Nephron (organoid): ENCODE measurements around the gene PDE11A.

Experiments
- H3K27ac Mint-ChIP-seq, 3 experiments: 2 replicates each; pipeline ENCODE4 v1.8.0; 2020; ENCODE audit warnings: mixed read lengths in 3 of 3, mild to moderate bottlenecking in 2 of 3, moderate library complexity in 1 of 3
- H3K27me3 Mint-ChIP-seq: 2 replicates; pipeline ENCODE4 v1.8.0; 2021; ENCODE audit warnings: low read depth, mild to moderate bottlenecking, moderate library complexity, mixed read lengths
- H3K36me3 Mint-ChIP-seq: 2 replicates; pipeline ENCODE4 v1.8.0; 2020; ENCODE audit warnings: low read depth, mixed read lengths
- H3K4me1 Mint-ChIP-seq: 2 replicates; pipeline ENCODE4 v1.8.0; 2020; ENCODE audit warnings: mixed read lengths
- H3K4me3 Mint-ChIP-seq, 3 experiments: 2 replicates each; pipeline ENCODE4 v1.8.0; 2020; ENCODE audit warnings: mild to moderate bottlenecking in 3 of 3, mixed read lengths in 3 of 3, moderate library complexity in 2 of 3
- H3K9me3 Mint-ChIP-seq: 2 replicates; pipeline ENCODE4 v1.8.0; 2020; ENCODE audit warnings: mixed read lengths
- CTCF ChIP-seq, 3 experiments: fragments of 200-600 bp; sonication (generic); IDR thresholded peaks; one replicate each; pipeline ENCODE4 v1.5.0; 2021; ENCODE audit warnings: antibody characterized with exemption in 3 of 3; ENCODE audit not compliant: unreplicated experiment in 3 of 3

PDE11A gene

DNA sequence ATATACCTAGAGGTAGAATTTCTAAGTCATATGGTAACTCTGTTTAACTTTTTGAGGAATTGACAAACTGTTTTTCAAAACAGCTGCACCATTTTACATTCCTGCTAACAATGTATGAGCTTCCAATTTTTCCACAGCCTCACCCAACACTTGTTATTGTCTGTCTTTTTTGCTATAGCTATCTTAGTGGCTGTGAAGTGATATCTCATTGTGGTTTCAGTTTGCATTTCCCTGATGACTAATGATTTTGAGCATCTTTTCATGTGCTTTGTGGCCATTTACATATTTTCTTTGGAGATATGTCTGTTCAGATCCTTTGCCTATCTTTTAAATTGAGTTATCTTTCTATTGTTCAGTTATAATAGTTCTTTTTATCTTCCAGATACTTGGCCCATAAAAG, 406.2 kb downstream of the PDE11A start:
- TF ChIP-seq CTCF (IDR thresholded peaks at IDR 0.05; ENCODE audit: unreplicated experiment in 3 of 3) = no peak
- Mint-ChIP-seq H3K4me1 (peaks cover 61% of the 10 kb centered on the region), H3K4me3 (no peak overlapping the region), H3K27me3 (no peaks in the 10 kb centered on the region), H3K27ac (peak overlapping the region; percentile 0 to 69 (median 11)), H3K9me3 (no peaks in the 10 kb centered on the region), H3K36me3 (peaks cover 3% of the 10 kb centered on the region)

GRCh38 chr2:177665948-177666347, 406.6 kb downstream of the PDE11A start:
- Mint-ChIP-seq H3K4me3 (no peak overlapping the region), H3K9me3 (no peaks in the 10 kb centered on the region), H3K27ac (peak overlapping the region in 2 of 3 experiments; percentile 0 to 11), H3K27me3 (no peaks in the 10 kb centered on the region), H3K4me1 (peaks cover 61% of the 10 kb centered on the region), H3K36me3 (peaks cover 3% of the 10 kb centered on the region)
- no peak for TF ChIP-seq CTCF (IDR thresholded peaks at IDR 0.05; ENCODE audit: unreplicated experiment in 3 of 3)

GRCh38 chr2:177665328-177665727, 407.2 kb downstream of the PDE11A start:
- Mint-ChIP-seq H3K36me3 (peaks cover 3% of the 10 kb centered on the region), H3K27me3 (no peaks in the 10 kb centered on the region), H3K27ac (no peak overlapping the region), H3K4me1 (peaks cover 60% of the 10 kb centered on the region), H3K9me3 (no peaks in the 10 kb centered on the region), H3K4me3 (no peak overlapping the region)
- no peak for TF ChIP-seq CTCF (IDR thresholded peaks at IDR 0.05; ENCODE audit: unreplicated experiment in 3 of 3)

DNA sequence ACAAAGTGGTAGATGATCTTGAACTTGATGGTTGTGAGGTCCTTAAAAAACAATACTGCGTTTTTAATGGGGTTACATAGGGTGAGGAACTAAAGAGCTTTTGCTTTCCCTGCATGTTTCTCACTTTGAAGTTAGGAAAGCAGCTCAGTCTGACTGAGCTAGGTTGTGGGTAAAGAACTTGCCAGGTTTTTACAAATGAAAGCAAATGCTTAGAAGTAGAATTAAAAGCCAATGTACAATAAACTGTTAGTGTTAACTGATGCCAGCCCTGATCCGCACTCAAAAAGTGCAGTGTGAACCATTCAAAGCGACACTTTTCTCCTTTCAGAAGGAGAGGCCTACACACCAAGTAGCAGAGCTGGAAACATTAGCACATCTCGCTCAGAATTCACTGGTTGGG, 409.7 kb downstream of the PDE11A start:
- no peaks in the 10 kb centered on the region for H3K27me3 Mint-ChIP-seq
- H3K4me1 Mint-ChIP-seq = peaks cover 53% of the 10 kb centered on the region
- H3K9me3 Mint-ChIP-seq = no peaks in the 10 kb centered on the region
- peak overlapping the region; percentile 34 to 85 (median 40) for H3K27ac Mint-ChIP-seq
- peaks cover 3% of the 10 kb centered on the region for H3K36me3 Mint-ChIP-seq
- no peak for TF ChIP-seq CTCF (IDR thresholded peaks at IDR 0.05; ENCODE audit: unreplicated experiment in 3 of 3)
- H3K4me3 Mint-ChIP-seq = no peak overlapping the region

DNA sequence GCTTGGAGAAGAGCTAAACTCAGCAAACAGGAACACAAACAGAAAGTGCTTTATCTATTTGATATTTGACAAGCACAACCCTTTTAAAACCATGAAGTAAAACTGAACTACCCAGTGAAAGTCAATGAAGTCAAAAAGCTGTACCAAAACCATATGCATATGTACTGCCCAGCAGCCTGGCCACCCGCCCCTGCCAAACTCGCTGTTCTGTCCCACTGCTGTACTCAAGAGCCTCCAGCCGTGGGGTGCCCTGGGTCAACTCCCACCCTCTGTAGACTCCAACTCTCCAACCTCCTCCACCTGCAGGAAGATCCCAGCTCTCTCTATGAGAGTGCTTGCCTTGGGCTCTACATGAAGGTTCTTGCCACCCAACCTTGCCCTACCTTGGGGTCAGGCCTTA, 411.8 kb downstream of the PDE11A start:
- no peak for TF ChIP-seq CTCF (IDR thresholded peaks at IDR 0.05; ENCODE audit: unreplicated experiment in 3 of 3)
- Mint-ChIP-seq H3K4me1 (peaks cover 43% of the 10 kb centered on the region), H3K9me3 (no peaks in the 10 kb centered on the region)

GRCh38 chr2:177658309-177658708, 414.3 kb downstream of the PDE11A start:
- Mint-ChIP-seq H3K4me3 (no peak overlapping the region), H3K27me3 (no peaks in the 10 kb centered on the region), H3K9me3 (no peaks in the 10 kb centered on the region), H3K4me1 (peaks cover 43% of the 10 kb centered on the region), H3K27ac (peak overlapping the region in 2 of 3 experiments; percentile 0 to 24), H3K36me3 (peaks cover 4% of the 10 kb centered on the region)
- TF ChIP-seq CTCF (IDR thresholded peaks at IDR 0.05; ENCODE audit: unreplicated experiment in 3 of 3) = no peak

More for the DNA sequence above, 411.8 kb downstream of the PDE11A start:
- Mint-ChIP-seq H3K27ac (peak overlapping the region; percentile 80 to 85 (median 85)), H3K36me3 (peaks cover 8% of the 10 kb centered on the region), H3K4me3 (no peak overlapping the region), H3K27me3 (no peaks in the 10 kb centered on the region)
